ENCODE data around the gene ZBED5. TPM values are rescaled to one million over a fixed set of nuclear protein-coding genes. Genes with fewer than 3 reads are reported as not detected.

ZBED5 gene
- total and polyA plus RNA-seq, 12 donors: 19.4 to 63.3 (median 39.6) TPM

DNA sequence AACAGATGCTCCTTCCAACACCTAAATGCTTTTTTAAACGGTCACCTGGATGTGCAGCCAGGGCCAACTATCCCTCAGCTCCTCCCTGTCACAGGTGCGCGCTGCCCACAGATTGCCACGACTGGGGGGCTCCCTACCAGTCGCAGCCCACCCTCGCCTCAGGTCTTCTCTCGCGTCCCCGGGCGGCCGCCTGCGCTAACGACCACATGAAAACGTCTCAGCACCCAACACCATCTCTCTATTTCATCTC, 469 bp downstream of the ZBED5 start:
- intact Hi-C loops (cut with DNase I): loop anchor here in 6 of 10 donors (2.0 to 10.0 kb wide), 7 partner anchors 45 to 75 kb away; partner anchors contain the start of gene EIF4G2 (in 3 of the 6)
- DNase-seq (no peak), ATAC-seq (peak in 5 of 8 donors; percentile 0 to 5 (median 1))
- peak overlapping the region; percentile 70 to 89 (median 84) for H3K4me3 ChIP-seq
- WGBS, 2 donors: 0% methylated on average over 14 of the region's 14 CpGs
- peaks cover 0 to 38% (median 35%) of the 10 kb centered on the region in 9 donors for H3K36me3 ChIP-seq
- peak overlapping the region; percentile 90 to 99 (median 98) for H3K27ac ChIP-seq
- peaks cover 0 to 52% (median 26%) of the 10 kb centered on the region in 9 donors for H3K4me1 ChIP-seq
- H3K27me3 ChIP-seq: no peaks in the 10 kb centered on the region
- no peaks in the 10 kb centered on the region for H3K9me3 ChIP-seq
- TF ChIP-seq CTCF (IDR thresholded peaks at IDR 0.05): no peak

GRCh38 chr11:10856689-10857458, 979 bp downstream of the ZBED5 start:
- DNase-seq: peak in 1 of 2 donors; percentile 43
- ATAC-seq: peak; percentile 8 to 40 (median 20)
- H3K4me3 ChIP-seq: peak overlapping the region; percentile 70 to 89 (median 84)
- intact Hi-C loops (cut with DNase I): loop anchor here in 6 of 10 donors (2.0 to 10.0 kb wide), 7 partner anchors 45 to 75 kb away; partner anchors contain the start of gene EIF4G2 (in 3 of the 6)
- no peak for TF ChIP-seq CTCF (IDR thresholded peaks at IDR 0.05)
- H3K27ac ChIP-seq: peak overlapping the region; percentile 90 to 99 (median 98)
- peaks cover 0 to 49% (median 26%) of the 10 kb centered on the region in 9 donors for H3K4me1 ChIP-seq
- no peaks in the 10 kb centered on the region for H3K9me3 ChIP-seq
- H3K36me3 ChIP-seq: peaks cover 0 to 44% (median 38%) of the 10 kb centered on the region in 9 donors
- 2 to 3% methylated on average over 17 of the region's 17 CpGs for WGBS, 2 donors
- no peaks in the 10 kb centered on the region for H3K27me3 ChIP-seq

DNA sequence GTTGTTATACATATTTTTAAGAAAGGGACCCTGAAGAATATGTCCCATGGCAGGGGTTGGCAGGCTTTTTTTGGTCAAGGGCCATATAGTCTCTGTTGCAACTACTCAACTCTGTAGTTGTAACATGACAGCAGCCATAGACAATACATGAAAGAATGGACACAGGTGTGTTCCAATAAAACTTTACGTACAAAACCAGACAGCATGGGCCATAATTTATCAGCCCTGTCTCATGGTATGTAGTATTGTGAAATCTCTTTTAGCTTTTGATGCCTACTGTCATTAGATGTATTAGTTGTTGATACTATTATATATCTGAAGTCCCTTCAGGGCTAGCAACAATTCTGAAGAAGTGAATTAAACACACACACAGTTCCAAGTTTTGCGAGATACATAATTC, 2.6 kb downstream of the ZBED5 start:
- Histone ChIP-seq H3K4me1 (peaks cover 0 to 46% (median 22%) of the 10 kb centered on the region in 9 donors), H3K36me3 (peaks cover 0 to 52% (median 38%) of the 10 kb centered on the region in 9 donors), H3K4me3 (peak overlapping the region in 1 of 10 donors; percentile 83), H3K27me3 (no peaks in the 10 kb centered on the region), H3K9me3 (no peaks in the 10 kb centered on the region), H3K27ac (peak overlapping the region in 3 of 10 donors; percentile 98 to 99 (median 99))
- no peak for TF ChIP-seq CTCF (IDR thresholded peaks at IDR 0.05)
- intact Hi-C loops (cut with DNase I): loop anchor here in 5 of 10 donors (5.0 to 10.0 kb wide), 6 partner anchors 47 to 77 kb away; partner anchors contain the start of gene EIF4G2 (in 1 of the 5)
- DNase-seq (no peak), ATAC-seq (no peak)
- WGBS, 2 donors: 97 to 99% methylated on average over 2 of the region's 2 CpGs

- no peak for DNase-seq
- peak overlapping the region in 5 of 10 donors; percentile 1 to 54 (median 16) for H3K27ac ChIP-seq
- H3K4me3 ChIP-seq: no peak overlapping the region
- H3K4me1 ChIP-seq: peaks cover 0 to 31% (median 5%) of the 10 kb centered on the region in 9 donors
- ATAC-seq: peak in 1 of 8 donors; percentile 40
- WGBS, 2 donors: 62 to 81% methylated on average over 3 of the region's 3 CpGs
- H3K9me3 ChIP-seq: no peaks in the 10 kb centered on the region
- peaks cover 0 to 26% (median 11%) of the 10 kb centered on the region in 9 donors for H3K36me3 ChIP-seq
- TF ChIP-seq CTCF (IDR thresholded peaks at IDR 0.05): no peak
- intact Hi-C loops (cut with DNase I): loop anchor here in 3 of 10 donors (5.0 kb wide), 1 partner anchor 36 kb away; no protein-coding TSS in a partner anchor
- H3K27me3 ChIP-seq: no peaks in the 10 kb centered on the region
Observed at GRCh38 chr11:10847960-10848860, 9.6 kb downstream of the ZBED5 start.
